D341Med (cell line): Measurements from ENCODE around the gene MED26.
"Not testable (repeated sequence)": the region's sequence is repeated elsewhere in the genome, so short reads cannot be mapped to it uniquely, and the experiment has no call there.

ENCODE experiments used
- DNase-seq: peaks from one replicate; pipeline ENCODE4 v3.0.0; 2012; ENCODE audit warnings: low spot score

The MED26 gene

GRCh38 chr19:16573925-16574324, 54.1 kb downstream of the MED26 start:
- no peak for DNase-seq

- DNase-seq = no peak
Observed at GRCh38 chr19:16573296-16573695, 54.7 kb downstream of the MED26 start.

- peak; percentile 99 for DNase-seq
Observed at GRCh38 chr19:16572332-16573211, 55.4 kb downstream of the MED26 start, which contains the start of gene SLC35E1. SLC35E1 (minus strand) TSS chr19:16572415; CDS start chr19:16572364, 51 bp downstream.

- DNase-seq = no peak
Observed at GRCh38 chr19:16571822-16572331, 56.1 kb downstream of the MED26 start.

GRCh38 chr19:16571283-16571682, 56.7 kb downstream of the MED26 start:
- no peak for DNase-seq

GRCh38 chr19:16569609-16570320, 58.2 kb downstream of the MED26 start:
- no peak for DNase-seq

- DNase-seq = no peak
Observed at GRCh38 chr19:16566702-16567101, 61.3 kb downstream of the MED26 start.

GRCh38 chr19:16566161-16566560, 61.8 kb downstream of the MED26 start:
- DNase-seq = no peak

- no peak for DNase-seq
Observed at GRCh38 chr19:16564842-16565241, 63.2 kb downstream of the MED26 start.

GRCh38 chr19:16562608-16563025, 65.4 kb downstream of the MED26 start:
- DNase-seq = no peak

- no peak for DNase-seq
Observed at GRCh38 chr19:16561382-16561781, 66.6 kb downstream of the MED26 start.

- no peak for DNase-seq
Observed at GRCh38 chr19:16559780-16560276, 68.2 kb downstream of the MED26 start.

GRCh38 chr19:16554776-16555175, 73.2 kb downstream of the MED26 start:
- no peak for DNase-seq

- not testable (repeated sequence) for DNase-seq
Observed at GRCh38 chr19:16551902-16552301, 76.1 kb downstream of the MED26 start.

- no peak for DNase-seq
Observed at GRCh38 chr19:16548956-16549355, 79.0 kb downstream of the MED26 start.

- DNase-seq = no peak
Observed at GRCh38 chr19:16544473-16545231, 83.4 kb downstream of the MED26 start.

- not testable (repeated sequence) for DNase-seq
Observed at GRCh38 chr19:16543734-16544133, 84.3 kb downstream of the MED26 start.

GRCh38 chr19:16542910-16543472, 85.0 kb downstream of the MED26 start:
- DNase-seq = no peak

- peak; percentile 98 for DNase-seq
Observed at GRCh38 chr19:16542045-16542909, 85.7 kb downstream of the MED26 start, which contains the start of gene CHERP. CHERP (minus strand) TSS chr19:16542437; CDS start chr19:16542378, 59 bp downstream.

GRCh38 chr19:16541526-16542044, 86.4 kb downstream of the MED26 start:
- DNase-seq = peak; percentile 38
